CD4-positive, alpha-beta T cell treated with Interleukin-2 at 100 ng/mL for 4 hours (primary cell): Measurements from ENCODE around the gene ZNF101.

Experiments used
- DNase-seq: peaks from one replicate; pipeline ENCODE4 v3.0.0-alpha.2; 2020; ENCODE audit warnings: low spot score

ZNF101 gene

DNA sequence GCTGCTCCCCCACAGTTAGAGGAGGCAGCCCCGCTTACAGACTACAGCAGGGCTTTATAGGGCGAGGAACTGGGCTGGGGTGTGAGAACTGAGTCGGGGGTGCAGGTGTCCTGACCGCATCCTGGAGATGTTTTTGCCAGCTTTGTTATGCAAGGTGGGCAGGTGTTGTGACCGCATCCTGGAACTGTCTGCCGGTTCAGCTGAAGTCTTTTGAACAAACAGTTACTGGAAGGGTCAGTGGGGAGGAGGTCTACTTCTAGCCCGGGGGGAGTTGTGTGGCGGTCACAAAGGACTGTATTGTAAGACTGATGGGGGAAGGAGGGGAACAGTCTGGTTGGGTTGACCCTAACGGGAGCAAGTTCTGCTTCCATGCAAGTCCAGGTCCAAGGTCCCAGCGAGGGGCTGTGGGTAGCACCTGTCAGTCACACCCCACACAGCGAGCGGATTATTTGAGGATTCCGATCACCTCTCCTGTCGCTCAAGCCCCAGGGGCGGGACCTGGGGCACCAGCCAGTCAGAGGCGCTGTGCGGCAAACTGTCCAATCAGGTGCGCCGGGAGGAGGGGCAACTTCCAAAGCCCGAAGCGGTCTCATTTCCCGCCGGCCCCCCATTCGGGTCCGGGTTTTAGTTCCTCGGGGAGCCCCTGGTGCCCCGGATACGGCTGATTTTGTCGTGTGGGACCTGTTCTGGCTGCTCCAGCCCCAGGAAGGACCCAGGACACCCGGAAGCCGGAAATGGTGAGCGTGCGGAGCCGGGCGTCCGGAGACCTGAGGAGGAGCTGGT is at the start of gene ZNF101:
Gene ZNF101, plus strand, starts transcription at position 610 of the 783 bp plus-strand sequence. Its CDS starts 125 bp downstream, at position 735.
- DNase-seq: peak; percentile 95

DNA sequence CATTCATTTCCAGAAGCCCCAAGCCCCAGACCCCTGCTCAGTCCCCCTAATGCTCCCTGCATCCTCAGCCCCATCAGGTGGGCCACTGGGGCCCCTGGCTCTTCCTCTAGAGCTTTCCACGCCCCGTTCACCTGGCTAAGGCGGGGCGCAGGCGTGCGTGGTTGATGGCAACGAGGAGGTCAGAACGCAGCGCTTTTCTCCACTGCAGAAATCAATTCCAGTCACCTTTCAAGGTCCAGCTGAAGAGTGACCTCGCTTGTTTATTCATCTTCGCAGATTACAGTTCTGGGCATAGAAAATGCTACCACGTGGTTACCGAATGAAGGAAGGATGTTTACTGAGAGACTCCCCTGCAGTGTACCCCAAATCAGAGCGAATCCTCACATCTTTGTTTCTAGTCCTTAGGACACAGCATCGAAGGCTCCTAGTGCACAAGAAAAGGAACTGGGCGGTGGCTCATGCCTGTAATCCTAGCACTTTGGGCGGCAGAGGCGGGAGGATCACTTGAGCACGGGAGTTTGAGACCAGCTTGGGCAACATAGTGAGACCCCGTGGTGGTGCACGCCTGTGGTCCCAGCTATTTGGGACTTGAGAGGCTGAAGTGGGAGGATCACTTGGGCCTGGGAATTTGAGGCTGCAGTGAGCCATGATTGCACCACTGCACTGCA is 49.3 kb upstream of the ZNF101 start:
- no peak for DNase-seq

GRCh38 chr19:19619849-19620210 is 48.8 kb upstream of the ZNF101 start:
- DNase-seq: no peak

- DNase-seq: no peak
Observed at GRCh38 chr19:19623383-19623782, 45.3 kb upstream of the ZNF101 start.

DNA sequence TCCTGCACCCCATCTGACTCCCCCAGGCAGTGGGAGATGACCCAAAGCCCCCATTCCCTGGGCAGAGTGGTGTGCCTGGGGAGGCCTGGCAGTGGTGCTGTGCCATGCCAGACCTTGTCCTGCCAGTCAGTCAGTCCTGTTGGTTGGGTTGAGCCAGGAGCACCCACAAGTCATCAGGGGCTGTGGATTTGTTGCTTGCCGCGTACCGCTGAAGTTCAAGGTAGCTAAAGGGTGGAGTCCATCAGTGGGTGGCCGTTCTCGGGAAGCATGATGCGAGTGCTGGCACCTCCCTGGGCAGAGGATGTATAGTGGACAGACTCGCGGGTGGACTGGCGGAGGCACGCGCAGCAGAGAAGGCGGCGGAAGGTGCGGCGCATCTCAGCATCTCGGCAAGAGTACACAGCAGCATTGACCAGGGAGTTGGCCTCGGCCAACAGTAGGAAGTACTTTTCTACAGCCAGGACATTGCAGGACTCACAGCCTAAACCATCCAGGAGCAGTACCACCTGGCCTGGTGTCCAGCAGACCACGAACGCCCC is 44.5 kb upstream of the ZNF101 start:
- no peak for DNase-seq

- no peak for DNase-seq
Observed at GRCh38 chr19:19626516-19627472, 41.8 kb upstream of the ZNF101 start.

DNA sequence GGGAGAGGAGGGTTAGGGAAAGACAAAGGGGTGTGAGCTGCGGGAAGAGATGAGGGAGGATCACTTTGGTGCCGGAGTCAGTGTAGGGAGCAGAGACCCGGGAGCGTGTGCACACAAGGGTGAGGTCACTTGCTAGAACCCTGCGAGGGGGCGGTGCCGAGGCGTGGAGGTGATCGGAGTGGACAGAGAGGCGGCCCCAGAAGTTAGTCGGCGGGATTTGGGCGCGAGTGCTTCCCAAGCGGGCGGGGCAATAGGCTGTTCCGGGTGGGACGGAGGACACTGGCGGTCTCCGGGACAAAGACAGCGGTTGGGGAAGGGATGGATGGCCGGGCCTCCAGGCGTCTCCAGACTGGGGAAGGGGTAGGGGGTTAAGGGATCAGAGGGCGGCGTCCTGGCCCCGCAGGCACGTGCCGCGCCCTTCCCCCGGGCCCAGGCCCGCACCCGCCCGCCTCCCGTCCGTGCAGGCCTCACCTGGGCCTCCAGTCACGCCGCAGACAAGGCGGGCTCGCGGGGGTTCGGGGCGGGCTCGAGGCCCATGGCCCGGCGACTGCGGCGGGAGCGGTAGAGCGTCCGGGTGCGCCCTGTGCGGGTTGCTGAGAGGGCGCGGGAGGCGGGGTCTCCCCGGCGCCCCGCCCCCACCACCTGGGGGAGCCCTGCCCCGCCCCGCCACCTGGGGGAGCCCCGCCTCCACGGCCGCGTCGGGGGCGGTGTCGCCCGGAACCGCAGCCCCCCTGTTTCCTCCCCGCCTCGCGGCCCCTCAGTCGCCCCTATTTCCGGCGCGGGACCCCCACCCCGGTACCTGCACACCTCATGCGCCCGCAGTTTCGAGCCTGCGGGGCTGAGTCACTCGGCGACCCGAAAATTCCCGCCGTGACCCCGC is 40.8 kb upstream of the ZNF101 start, which contains the start of gene LPAR2:
Gene LPAR2, minus strand, starts transcription at position 600 of the 880 bp plus-strand sequence. CDS start 945 bp downstream, outside the sequence.
- DNase-seq: peak; percentile 74

DNA sequence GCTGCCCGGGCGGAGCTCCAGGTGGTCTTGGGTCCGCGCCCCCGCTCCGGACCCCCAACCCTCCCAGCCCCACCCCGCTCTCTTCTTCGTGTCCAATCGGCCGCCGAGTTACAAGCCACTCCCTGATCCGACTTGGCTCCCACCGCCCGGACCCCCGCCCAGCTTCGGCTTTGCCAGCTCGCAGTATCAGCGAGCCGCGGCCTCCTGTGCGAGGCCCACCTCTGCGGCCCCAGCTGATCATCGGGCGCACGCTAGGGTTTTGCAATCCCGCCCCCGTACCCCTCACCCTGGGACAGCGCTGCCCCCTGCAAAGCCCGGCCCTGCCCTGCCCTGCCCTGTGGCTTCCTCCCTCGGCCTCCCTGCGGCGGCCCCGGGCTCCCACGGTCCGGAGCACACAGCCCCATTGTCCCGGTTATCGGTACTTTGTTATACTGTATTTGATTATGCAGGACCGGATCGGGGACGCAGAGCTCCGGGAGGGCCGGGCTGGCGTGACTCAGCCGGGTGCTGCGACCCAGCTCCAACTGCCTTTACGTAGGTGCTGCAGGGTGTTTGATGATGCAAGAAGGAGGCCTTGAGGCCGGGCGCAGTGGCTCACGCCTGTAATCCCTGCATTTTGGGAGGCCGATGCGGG is 40.0 kb upstream of the ZNF101 start:
- DNase-seq: peak; percentile 44

DNA sequence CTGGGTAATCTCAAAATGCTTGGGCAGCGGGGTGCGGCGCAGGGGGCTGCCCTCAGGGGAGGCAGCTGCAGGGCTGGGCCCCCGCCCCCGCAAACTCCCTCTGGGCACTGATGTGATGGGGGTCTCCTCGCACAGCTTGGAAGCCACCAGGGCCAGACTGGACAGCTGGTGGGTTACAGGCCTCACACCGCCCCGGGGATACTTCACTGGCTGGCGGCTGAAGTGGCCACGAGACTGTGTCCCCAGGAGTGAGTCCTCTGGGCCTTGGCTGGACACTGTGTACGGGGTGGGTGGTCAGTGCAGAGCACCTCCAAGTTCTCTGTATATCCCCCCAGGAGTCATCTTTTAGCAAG is 38.6 kb upstream of the ZNF101 start:
- DNase-seq: no peak

DNA sequence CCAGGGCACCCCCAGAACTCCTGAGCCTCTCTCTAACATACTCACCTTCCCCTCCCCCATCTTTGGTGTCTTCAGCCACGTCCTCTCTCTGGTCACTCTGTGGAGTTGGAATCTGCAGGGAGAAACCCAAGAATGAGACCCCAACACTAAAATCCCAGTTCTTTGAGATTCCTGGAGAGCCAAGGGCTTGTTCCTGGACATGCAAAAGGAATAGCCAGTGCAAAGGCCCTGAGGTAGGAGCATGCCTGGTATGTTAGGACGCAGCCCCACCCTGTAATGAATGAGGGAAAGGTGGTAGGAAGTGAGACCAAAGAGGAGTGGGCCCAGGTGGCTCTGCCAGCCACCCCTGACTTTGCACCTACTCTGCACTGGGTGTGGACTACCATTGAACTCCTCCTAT is 38.2 kb upstream of the ZNF101 start:
- no peak for DNase-seq

DNA sequence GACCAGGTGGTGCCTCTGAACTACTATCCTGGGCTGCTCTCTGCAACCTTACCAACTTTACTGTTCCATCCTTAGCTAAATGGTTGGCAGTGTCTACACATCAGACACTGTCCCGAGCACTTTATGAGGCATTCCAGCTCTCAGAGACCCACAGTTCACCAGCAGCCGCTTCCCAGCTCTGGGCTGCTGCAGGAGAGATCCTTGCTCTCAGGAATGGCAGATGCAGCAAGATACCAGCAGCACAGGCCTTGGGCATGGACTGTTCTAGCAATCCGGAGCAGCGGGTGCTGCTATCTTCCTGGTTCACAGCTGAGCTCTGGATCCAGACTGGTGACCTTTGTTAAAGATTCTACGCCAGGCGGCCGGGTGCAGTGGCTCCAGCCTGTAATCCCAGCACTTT is 37.3 kb upstream of the ZNF101 start:
- DNase-seq: no peak

DNA sequence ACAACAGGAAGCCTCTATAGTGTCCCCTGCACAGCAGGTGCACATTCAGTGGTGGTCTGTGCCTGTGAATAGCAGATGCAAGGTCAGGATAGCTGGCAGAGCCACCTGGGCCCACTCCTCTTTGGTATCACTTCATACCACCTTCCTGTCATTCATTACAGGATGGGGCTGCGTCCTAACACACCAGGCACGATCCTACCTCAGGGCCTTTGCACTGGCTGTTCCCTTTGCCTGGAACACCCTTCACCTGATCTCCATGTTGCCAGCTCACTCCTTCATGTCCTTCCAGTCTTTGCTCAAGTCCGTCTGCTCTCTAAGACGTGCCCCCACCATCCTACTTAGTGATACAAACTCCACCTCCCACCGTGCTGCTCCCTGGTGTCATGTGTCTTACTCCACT is 36.0 kb upstream of the ZNF101 start:
- DNase-seq: no peak

DNA sequence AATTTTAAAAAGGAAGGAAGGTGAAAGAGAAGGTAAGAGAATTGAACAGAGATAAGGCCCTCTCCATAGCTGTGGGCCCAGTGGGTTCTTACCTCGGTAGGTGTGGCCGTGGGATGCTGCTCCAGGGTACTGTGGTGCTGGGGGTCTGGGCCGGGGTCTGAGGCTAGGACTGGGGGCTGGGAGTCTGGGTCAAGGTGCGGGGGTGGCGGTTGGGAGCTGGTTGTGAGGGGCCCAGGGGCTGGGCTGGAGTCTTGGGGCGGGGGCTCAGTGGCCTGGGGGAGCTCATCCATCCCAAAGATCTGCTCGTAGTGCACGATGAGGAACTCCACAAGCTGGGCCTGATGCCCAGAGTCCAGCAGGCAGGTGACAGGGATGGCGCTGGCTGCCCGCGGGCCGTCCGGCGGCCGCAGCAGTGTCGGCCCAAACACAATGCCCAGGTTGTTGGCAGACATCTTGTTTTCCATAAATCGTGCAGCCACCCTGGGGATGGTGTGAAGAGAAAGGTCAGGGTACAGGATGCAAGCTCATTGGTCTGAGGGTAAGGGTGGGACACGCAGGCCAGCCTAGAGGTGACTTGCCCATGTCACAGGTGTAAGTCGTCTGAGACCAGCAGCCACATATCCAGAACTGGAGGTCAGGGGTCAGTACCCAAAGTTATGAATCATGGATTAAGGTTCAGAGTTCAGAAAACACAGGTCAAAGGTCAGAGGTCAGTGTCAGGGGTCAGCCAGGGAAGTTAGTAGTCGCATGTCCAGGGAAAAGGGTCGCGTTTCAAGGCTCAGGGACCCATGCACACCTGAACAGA is 34.7 kb upstream of the ZNF101 start:
- no peak for DNase-seq

DNA sequence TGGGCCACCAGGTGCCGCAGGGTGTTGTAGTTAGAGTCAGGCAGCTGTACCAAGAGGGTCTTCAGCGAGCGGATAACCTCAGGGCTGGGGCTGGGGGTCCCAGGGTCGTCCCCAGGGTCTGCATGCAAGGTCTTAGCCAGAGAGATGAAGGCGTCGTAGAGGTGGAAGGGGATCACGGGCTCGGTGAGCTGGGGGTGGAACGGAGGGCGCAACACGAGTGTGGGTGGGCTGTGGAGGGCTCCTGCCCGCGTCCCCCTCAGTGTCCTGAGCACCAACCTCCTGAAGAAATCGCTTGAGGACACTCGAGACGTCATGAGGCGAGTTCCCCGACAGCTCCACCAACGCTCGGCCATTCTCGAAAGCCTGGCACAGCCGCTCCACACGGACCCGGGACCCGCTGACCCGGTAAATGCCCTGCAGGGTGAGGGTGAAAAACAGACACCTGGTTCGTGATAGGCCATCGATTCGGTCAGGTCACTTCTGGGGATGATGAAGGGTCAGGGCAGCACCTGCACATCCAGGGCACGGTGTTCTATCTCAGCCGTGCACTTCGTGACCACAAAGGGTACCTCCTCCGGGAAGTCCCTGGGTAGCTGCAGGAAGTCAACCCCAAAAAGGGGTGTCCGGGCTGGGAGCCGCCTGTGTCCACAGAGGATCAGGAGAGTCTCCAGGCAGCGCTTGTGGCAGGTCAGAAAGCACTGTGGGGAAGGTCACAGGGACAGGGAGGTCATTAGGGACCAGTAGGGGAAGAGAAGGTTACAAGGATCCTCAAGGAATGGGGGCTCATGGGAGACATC is 33.9 kb upstream of the ZNF101 start:
- DNase-seq: no peak

GRCh38 chr19:19635313-19635702 is 33.3 kb upstream of the ZNF101 start:
- no peak for DNase-seq

- DNase-seq: no peak
Observed at GRCh38 chr19:19636573-19637185, 32.0 kb upstream of the ZNF101 start.

DNA sequence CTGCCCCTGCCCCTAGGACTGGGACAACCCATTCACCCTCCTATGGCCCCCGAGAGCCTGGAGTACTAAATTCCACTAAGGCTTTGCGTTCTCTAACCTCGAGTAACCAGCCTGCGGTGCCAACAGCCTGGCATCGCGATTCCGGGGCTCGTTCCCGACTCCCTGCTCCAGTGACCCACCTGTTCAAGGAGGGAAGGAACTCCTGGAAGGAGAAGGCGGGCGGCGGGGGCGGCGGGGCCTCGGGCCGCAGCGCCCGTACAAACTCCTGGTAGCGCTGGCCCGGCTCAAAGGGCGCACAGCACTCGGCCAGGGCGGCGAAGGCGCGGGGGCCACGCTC is 31.5 kb upstream of the ZNF101 start:
- no peak for DNase-seq

DNA sequence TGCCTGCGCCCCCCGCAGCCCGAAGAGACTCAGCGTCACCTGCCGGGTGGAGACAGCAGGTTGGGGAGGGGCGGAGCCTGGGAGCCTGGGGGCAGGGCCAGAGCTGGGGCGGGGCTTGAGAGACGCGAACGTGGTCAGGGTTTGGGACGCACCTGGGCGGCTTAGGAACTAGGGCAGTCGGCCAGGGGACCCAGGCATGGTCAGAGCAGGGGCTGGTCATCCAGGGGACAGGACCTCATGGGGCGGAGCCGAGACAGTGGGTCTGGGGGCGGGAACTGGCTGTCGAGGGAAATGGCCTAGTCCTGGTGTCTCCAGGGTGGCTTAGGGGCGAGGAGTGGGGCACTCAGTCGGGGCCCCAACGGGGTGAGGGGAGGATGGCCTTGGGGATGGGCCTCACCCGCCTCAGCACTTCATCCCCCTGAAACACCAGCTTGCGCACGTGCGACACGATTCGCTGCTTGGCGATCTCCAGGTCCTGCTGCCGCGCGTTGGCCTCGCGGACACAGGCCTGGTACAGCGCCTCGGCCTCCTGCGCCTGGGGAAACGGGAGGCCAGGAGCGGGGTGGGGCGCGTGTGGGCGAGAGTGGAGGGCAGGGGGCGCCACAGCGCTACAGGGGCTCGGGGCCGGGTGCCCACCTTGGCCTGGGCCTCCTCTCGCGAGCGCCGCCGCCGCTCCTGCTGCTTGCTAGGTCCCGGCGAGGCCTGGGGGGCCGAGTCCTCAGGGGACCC is 31.0 kb upstream of the ZNF101 start:
- DNase-seq: no peak
